Measurements from ENCODE around the gene RCHY1.
"Not testable (repeated sequence)": the region's sequence is repeated elsewhere in the genome, so short reads cannot be mapped to it uniquely, and the experiment has no call there.

Gene RCHY1

DNA sequence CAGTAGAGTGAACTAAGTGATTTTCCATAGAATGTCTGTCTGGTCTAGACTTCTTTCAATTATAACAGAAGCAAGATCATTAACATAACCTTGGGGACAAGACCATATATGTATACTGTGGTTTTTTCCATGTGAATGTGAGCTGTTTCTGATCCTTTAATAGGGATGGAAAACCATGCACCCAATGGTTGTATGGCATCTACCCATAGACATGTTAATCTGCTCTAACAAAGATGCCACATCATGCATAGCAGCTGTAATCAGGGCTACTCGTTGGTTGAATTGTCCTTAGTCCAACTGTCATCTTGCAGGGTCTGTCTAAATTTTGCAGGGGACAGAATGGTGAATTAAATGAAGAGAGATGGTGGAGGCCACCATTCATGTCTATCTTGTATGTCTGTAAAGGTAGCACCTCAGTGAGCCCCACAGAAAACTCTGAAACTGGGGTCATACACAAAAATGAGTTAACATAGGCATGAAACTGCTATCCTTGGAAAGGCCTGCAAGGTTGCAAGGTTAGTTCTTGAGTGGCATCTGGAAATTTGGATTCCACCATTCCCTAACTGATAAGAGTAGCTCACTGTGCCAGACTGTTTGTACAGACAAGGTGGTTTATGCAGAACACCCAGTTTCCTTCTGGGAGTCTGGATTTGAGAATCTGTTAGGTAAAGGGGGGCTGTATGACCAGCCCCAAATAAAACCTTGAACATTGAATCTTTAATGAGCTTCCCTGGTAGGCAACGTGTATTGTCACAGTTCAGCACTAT is 16.5 kb upstream of the RCHY1 start:
- no peak for DNase-seq
- TF ChIP-seq POLR2A (IDR thresholded peaks at IDR 0.05; ENCODE audit: low read length) (no peak), GATA1 (IDR thresholded peaks at IDR 0.05; ENCODE audit: low read depth, low read length) (no peak)

DNA sequence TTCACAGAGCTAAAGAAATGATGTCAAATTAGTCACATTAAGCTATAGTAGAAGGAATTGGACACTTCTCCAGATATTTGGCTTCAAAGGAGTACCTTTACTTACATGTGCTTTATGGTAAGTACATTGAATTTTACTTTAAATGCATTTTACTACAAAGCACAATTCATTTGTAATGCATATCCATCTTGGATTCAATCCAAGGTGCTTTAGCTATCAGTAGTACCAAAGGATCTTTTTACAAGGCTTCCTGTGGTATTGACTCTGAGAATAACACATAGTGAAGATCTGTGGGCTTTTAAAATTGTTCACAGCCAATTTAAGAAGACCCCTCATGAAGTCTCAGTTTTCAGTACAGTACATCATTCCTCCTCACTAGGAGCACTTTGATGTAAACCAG is 13.3 kb upstream of the RCHY1 start:
- TF ChIP-seq GATA1 (IDR thresholded peaks at IDR 0.05; ENCODE audit: low read depth, low read length) (no peak), POLR2A (IDR thresholded peaks at IDR 0.05; ENCODE audit: low read length) (no peak)
- DNase-seq = no peak

- TF ChIP-seq POLR2A (IDR thresholded peaks at IDR 0.05; ENCODE audit: low read length) (no peak), GATA1 (IDR thresholded peaks at IDR 0.05; ENCODE audit: low read depth, low read length) (no peak)
- DNase-seq = no peak
Measured at GRCh38 chr4:75525910-75526309, 11.7 kb upstream of the RCHY1 start.

- no peak for DNase-seq
- TF ChIP-seq POLR2A (IDR thresholded peaks at IDR 0.05; ENCODE audit: low read length) = no peak
- no peak for TF ChIP-seq GATA1 (IDR thresholded peaks at IDR 0.05; ENCODE audit: low read depth, low read length)
Measured at GRCh38 chr4:75525086-75525485, 10.9 kb upstream of the RCHY1 start.

- not testable (repeated sequence) for DNase-seq
Measured at GRCh38 chr4:75519452-75519851, 5.2 kb upstream of the RCHY1 start.

- DNase-seq = no peak
- TF ChIP-seq GATA1 (IDR thresholded peaks at IDR 0.05; ENCODE audit: low read depth, low read length) (no peak), POLR2A (IDR thresholded peaks at IDR 0.05; ENCODE audit: low read length) (no peak)
Measured at GRCh38 chr4:75516144-75516543, 1.9 kb upstream of the RCHY1 start.

GRCh38 chr4:75514949-75515612 is 878 bp upstream of the RCHY1 start:
- no peak for TF ChIP-seq POLR2A (IDR thresholded peaks at IDR 0.05; ENCODE audit: low read length)
- no peak for TF ChIP-seq GATA1 (IDR thresholded peaks at IDR 0.05; ENCODE audit: low read depth, low read length)
- peak in 1 of 2 experiments; percentile 35 for DNase-seq

DNA sequence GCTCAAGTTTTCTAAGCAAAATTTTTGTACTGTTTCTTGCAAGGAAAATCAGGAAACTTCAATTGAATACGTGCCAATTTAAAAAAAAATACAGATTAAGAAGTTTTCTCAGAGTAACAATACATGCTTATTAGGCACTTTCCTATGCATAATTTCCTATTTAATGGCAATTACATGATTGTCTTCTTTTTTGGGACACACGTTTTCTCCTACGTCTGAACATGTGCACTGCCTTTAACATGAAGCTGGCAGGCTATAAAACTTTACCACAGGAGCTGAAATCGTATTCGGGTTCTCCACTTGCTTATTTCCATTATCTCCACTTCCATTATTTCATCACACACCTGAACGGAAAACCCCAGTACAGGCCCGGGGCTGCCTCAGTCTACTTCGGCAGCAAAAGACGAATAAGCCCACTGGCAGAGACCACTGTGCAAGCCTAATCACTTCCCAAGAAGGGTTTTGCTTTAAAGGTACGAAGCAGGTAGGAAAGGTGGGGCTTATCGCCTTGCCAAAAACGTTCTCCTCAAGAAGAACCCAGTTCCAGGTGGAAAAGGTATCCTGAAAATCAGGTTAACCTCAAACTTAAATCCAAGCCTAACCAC is 575 bp downstream of the RCHY1 start:
- no peak for TF ChIP-seq GATA1 (IDR thresholded peaks at IDR 0.05; ENCODE audit: low read depth, low read length)
- no peak for TF ChIP-seq POLR2A (IDR thresholded peaks at IDR 0.05; ENCODE audit: low read length)
- peak; percentile 39 to 43 for DNase-seq

DNA sequence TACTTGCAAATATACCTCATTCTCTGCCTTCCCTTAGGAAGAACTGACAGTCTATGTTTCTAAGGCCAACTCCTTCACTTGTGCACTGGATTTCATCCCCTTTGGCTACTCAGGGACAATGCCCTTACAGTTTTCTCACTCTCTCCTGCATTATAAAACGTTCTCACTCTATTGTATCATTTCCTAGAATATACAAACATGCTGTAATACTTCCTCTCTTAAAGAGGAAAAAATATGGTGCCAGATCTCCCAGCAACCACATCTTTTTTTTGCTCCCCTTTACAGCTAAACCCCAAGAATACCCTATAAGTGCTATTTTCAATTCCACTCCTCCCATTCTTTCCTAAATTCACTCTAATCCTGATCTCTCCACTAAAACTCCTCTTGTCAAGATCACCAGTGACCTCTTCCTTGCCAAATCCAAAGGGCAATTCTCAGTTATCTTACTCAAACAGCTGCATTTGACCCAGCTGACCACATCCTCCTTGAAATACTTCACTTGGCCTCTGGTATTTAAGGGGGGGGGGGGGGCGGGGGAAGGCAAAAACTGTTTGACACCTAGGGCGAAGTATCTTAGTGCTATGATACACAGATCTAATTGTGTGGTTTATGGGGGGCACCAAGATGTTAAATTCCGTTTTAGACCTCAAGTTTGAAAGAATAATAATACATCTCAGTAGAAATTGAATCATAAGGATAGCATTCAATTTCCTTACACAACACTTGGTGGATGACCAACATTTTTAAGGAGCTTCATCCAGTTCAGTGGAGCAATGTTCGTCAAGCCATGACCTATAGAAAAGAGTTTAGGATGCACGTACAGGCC is 1.6 kb downstream of the RCHY1 start:
- DNase-seq = peak; percentile 58 to 83
- TF ChIP-seq GATA1 (IDR thresholded peaks at IDR 0.05; ENCODE audit: low read depth, low read length) = no peak
- TF ChIP-seq POLR2A (IDR thresholded peaks at IDR 0.05; ENCODE audit: low read length) = no peak

- TF ChIP-seq POLR2A (IDR thresholded peaks at IDR 0.05; ENCODE audit: low read length) (no peak), GATA1 (IDR thresholded peaks at IDR 0.05; ENCODE audit: low read depth, low read length) (no peak)
- DNase-seq = peak; percentile 7 to 22
Measured at GRCh38 chr4:75511841-75512240, 2.4 kb downstream of the RCHY1 start.

GRCh38 chr4:75509592-75509991 is 4.6 kb downstream of the RCHY1 start:
- peak in 1 of 2 experiments; percentile 12 for DNase-seq

DNA sequence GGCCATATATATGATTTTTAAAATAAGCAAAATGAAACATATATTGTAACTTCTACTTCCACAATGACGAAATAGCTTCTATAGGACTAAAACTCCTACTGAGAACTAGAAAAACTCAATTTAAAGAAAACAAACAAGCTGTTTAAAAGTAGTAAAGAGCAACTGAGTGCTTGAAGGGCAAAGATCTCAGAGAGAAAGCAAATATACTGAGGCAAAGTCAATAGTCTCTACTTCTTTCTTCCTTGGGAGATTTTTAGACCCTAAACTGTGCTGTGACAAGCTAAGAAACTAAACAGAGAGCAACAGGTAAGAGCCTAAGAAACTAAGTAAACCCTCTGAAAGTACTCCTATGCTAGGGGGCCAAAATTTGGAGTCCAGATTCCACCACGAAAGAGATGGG is 8.6 kb downstream of the RCHY1 start:
- TF ChIP-seq POLR2A (IDR thresholded peaks at IDR 0.05; ENCODE audit: low read length) = no peak
- no peak for TF ChIP-seq GATA1 (IDR thresholded peaks at IDR 0.05; ENCODE audit: low read depth, low read length)
- no peak for DNase-seq

- TF ChIP-seq POLR2A (IDR thresholded peaks at IDR 0.05; ENCODE audit: low read length) = no peak
- no peak for TF ChIP-seq GATA1 (IDR thresholded peaks at IDR 0.05; ENCODE audit: low read depth, low read length)
- DNase-seq = no peak
Measured at GRCh38 chr4:75502671-75503070, 11.5 kb downstream of the RCHY1 start.

GRCh38 chr4:75499900-75500299 is 14.3 kb downstream of the RCHY1 start:
- TF ChIP-seq POLR2A (IDR thresholded peaks at IDR 0.05; ENCODE audit: low read length) = no peak
- no peak for TF ChIP-seq GATA1 (IDR thresholded peaks at IDR 0.05; ENCODE audit: low read depth, low read length)

More at GRCh38 chr4:75499900-75500299, 14.3 kb downstream of the RCHY1 start:
- no peak for DNase-seq
